ENCODE results near the gene LRBA. TPM values are rescaled to one million over a fixed set of nuclear protein-coding genes. Genes with fewer than 3 reads are reported as not detected.
A peak's percentile ranks its signal among the peaks of the same experiment; 100 is the strongest.

LRBA gene
- total RNA-seq, 1 donor from 2014 or later = 26.4 TPM

- Mint-ChIP-seq H3K9me3 (ENCODE audit: unreplicated experiment) (peaks cover 5% of the 10 kb centered on the region), H3K4me3 (ENCODE audit: unreplicated experiment) (no peak overlapping the region), H3K36me3 (ENCODE audit: unreplicated experiment) (no peaks in the 10 kb centered on the region), H3K27ac (ENCODE audit: unreplicated experiment) (no peak overlapping the region), H3K4me1 (ENCODE audit: low read depth, unreplicated experiment) (peaks cover 19% of the 10 kb centered on the region), H3K27me3 (ENCODE audit: unreplicated experiment) (no peaks in the 10 kb centered on the region)
- no peak for TF ChIP-seq CTCF (IDR thresholded peaks at IDR 0.05; ENCODE audit: partially characterized antibody, unreplicated experiment)
- DNase-seq = no peak
Measured at GRCh38 chr4:150683775-150684350, 331.2 kb downstream of the LRBA start.

- H3K36me3 Mint-ChIP-seq (ENCODE audit: unreplicated experiment) = no peaks in the 10 kb centered on the region
- no peak for DNase-seq
- no peaks in the 10 kb centered on the region for H3K27me3 Mint-ChIP-seq (ENCODE audit: unreplicated experiment)
- TF ChIP-seq CTCF (IDR thresholded peaks at IDR 0.05; ENCODE audit: partially characterized antibody, unreplicated experiment) = no peak
- H3K4me1 Mint-ChIP-seq (ENCODE audit: low read depth, unreplicated experiment) = peaks cover 23% of the 10 kb centered on the region
- H3K9me3 Mint-ChIP-seq (ENCODE audit: unreplicated experiment) = peaks cover 5% of the 10 kb centered on the region
- H3K27ac Mint-ChIP-seq (ENCODE audit: unreplicated experiment) = no peak overlapping the region
- no peak overlapping the region for H3K4me3 Mint-ChIP-seq (ENCODE audit: unreplicated experiment)
Measured at GRCh38 chr4:150682126-150682525, 333.0 kb downstream of the LRBA start.

GRCh38 chr4:150681063-150681462, 334.0 kb downstream of the LRBA start:
- no peak for TF ChIP-seq CTCF (IDR thresholded peaks at IDR 0.05; ENCODE audit: partially characterized antibody, unreplicated experiment)
- Mint-ChIP-seq H3K4me3 (ENCODE audit: unreplicated experiment) (no peak overlapping the region), H3K27ac (ENCODE audit: unreplicated experiment) (no peak overlapping the region), H3K36me3 (ENCODE audit: unreplicated experiment) (no peaks in the 10 kb centered on the region), H3K27me3 (ENCODE audit: unreplicated experiment) (no peaks in the 10 kb centered on the region), H3K4me1 (ENCODE audit: low read depth, unreplicated experiment) (peaks cover 23% of the 10 kb centered on the region), H3K9me3 (ENCODE audit: unreplicated experiment) (peaks cover 5% of the 10 kb centered on the region)
- DNase-seq = no peak

- H3K9me3 Mint-ChIP-seq (ENCODE audit: unreplicated experiment) = peaks cover 5% of the 10 kb centered on the region
Measured at GRCh38 chr4:150680651-150681050, 334.4 kb downstream of the LRBA start.

More at GRCh38 chr4:150680651-150681050, 334.4 kb downstream of the LRBA start:
- Mint-ChIP-seq H3K4me1 (ENCODE audit: low read depth, unreplicated experiment) (peaks cover 23% of the 10 kb centered on the region), H3K36me3 (ENCODE audit: unreplicated experiment) (no peaks in the 10 kb centered on the region), H3K4me3 (ENCODE audit: unreplicated experiment) (no peak overlapping the region), H3K27me3 (ENCODE audit: unreplicated experiment) (no peaks in the 10 kb centered on the region), H3K27ac (ENCODE audit: unreplicated experiment) (peak overlapping the region; percentile 82)
- no peak for TF ChIP-seq CTCF (IDR thresholded peaks at IDR 0.05; ENCODE audit: partially characterized antibody, unreplicated experiment)
- DNase-seq = no peak

All from glutamatergic neuron (in vitro differentiated cells).